ENCODE measurements around the gene CEMIP. TPM values are rescaled to one million over a fixed set of nuclear protein-coding genes. Genes with fewer than 3 reads are reported as not detected.

Gene CEMIP
- polyA plus RNA-seq, 1 experiment: 725 TPM

DNA sequence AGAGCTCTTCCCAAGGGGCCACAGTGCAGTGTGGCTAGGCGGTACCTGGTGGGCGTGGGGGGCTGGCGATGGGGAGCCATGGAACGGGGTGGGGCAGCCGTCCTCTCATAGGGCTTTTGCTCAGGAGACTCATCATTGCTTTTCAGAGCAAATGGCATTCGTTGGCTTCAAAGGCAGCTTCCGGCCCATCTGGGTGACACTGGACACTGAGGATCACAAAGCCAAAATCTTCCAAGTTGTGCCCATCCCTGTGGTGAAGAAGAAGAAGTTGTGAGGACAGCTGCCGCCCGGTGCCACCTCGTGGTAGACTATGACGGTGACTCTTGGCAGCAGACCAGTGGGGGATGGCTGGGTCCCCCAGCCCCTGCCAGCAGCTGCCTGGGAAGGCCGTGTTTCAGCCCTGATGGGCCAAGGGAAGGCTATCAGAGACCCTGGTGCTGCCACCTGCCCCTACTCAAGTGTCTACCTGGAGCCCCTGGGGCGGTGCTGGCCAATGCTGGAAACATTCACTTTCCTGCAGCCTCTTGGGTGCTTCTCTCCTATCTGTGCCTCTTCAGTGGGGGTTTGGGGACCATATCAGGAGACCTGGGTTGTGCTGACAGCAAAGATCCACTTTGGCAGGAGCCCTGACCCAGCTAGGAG, 169.6 kb downstream of the CEMIP start:
- H3K36me3 ChIP-seq (ENCODE audit: control insufficient read depth, insufficient read depth, low read length): peaks cover 68% of the 10 kb centered on the region
- no peak for TF ChIP-seq CTCF (IDR thresholded peaks at IDR 0.05; ENCODE audit: insufficient read depth, low read depth, low read length)
- H3K4me3 ChIP-seq (ENCODE audit: low read depth, low read length): no peak overlapping the region
- DNase-seq (ENCODE audit: low read depth): no peak
- ChIA-PET POLR2A (no interaction called here), CTCF (no interaction called here)
- no peaks in the 10 kb centered on the region for H3K27me3 ChIP-seq (ENCODE audit: control insufficient read depth, insufficient read depth, low read length)

DNA sequence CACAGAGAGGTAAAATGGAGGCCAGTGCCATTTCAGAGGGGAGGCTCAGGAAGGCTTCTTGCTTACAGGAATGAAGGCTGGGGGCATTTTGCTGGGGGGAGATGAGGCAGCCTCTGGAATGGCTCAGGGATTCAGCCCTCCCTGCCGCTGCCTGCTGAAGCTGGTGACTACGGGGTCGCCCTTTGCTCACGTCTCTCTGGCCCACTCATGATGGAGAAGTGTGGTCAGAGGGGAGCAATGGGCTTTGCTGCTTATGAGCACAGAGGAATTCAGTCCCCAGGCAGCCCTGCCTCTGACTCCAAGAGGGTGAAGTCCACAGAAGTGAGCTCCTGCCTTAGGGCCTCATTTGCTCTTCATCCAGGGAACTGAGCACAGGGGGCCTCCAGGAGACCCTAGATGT, 170.6 kb downstream of the CEMIP start:
- POLR2A ChIA-PET: no interaction called here
- CTCF ChIA-PET: interaction anchor here (0.6 to 1.7 kb wide), 2 partner anchors 20 to 170 kb away, joined by 3 read pairs; partner anchors contain the start of gene CEMIP

GRCh38 chr15:80950291-80951078, 171.3 kb downstream of the CEMIP start:
- Histone ChIP-seq H3K4me3 (ENCODE audit: low read depth, low read length) (no peak overlapping the region), H3K36me3 (ENCODE audit: control insufficient read depth, insufficient read depth, low read length) (peaks cover 55% of the 10 kb centered on the region), H3K27me3 (ENCODE audit: control insufficient read depth, insufficient read depth, low read length) (no peaks in the 10 kb centered on the region)
- no peak for DNase-seq (ENCODE audit: low read depth)
- no peak for TF ChIP-seq CTCF (IDR thresholded peaks at IDR 0.05; ENCODE audit: insufficient read depth, low read depth, low read length)
- POLR2A ChIA-PET: no interaction called here
- CTCF ChIA-PET: interaction anchor here (0.6 to 1.7 kb wide), 2 partner anchors 19 to 171 kb away, joined by 3 read pairs; partner anchors contain the start of gene CEMIP

More for the DNA sequence above, 170.6 kb downstream of the CEMIP start:
- Histone ChIP-seq H3K36me3 (ENCODE audit: control insufficient read depth, insufficient read depth, low read length) (peaks cover 62% of the 10 kb centered on the region), H3K4me3 (ENCODE audit: low read depth, low read length) (no peak overlapping the region), H3K27me3 (ENCODE audit: control insufficient read depth, insufficient read depth, low read length) (no peaks in the 10 kb centered on the region)
- DNase-seq (ENCODE audit: low read depth): no peak
- no peak for TF ChIP-seq CTCF (IDR thresholded peaks at IDR 0.05; ENCODE audit: insufficient read depth, low read depth, low read length)

DNA sequence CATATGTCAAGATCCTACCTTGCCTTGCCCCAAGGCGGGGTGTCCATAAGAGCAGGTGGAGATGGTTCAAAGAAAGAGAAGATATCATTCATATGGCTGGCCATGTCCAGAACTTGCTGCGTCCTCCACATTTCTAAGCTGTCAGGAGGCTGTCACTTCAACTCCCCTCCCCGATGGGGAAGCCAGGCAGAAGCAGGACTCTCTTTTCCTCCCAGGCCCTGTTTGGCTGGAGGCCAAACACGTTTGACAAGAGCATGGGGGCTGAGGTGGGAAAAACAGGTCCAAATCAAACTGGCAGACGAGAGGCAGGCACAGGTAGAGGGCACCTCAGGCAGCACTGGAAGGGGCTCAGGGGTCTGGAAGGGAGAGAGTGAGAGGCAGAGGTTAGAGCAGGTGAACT, 172.8 kb downstream of the CEMIP start:
- no peak for TF ChIP-seq CTCF (IDR thresholded peaks at IDR 0.05; ENCODE audit: insufficient read depth, low read depth, low read length)
- Histone ChIP-seq H3K36me3 (ENCODE audit: control insufficient read depth, insufficient read depth, low read length) (peaks cover 43% of the 10 kb centered on the region), H3K27me3 (ENCODE audit: control insufficient read depth, insufficient read depth, low read length) (no peaks in the 10 kb centered on the region), H3K4me3 (ENCODE audit: low read depth, low read length) (no peak overlapping the region)
- no peak for DNase-seq (ENCODE audit: low read depth)
- POLR2A ChIA-PET: interaction anchor here (0.5 kb wide), 1 partner anchor 10 kb away, joined by 3 read pairs; no protein-coding TSS in a partner anchor
- CTCF ChIA-PET: interaction anchor here (1.0 kb wide), 1 partner anchor 172 kb away, joined by 3 read pairs; the partner anchor contains the start of gene CEMIP

Measured in BJ (cell line).